ENCODE measurements around the gene TSPEAR. TPM values are rescaled to one million over a fixed set of nuclear protein-coding genes. Genes with fewer than 3 reads are reported as not detected.

Gene TSPEAR
- total RNA-seq, 4 donors from 2014 or later = not detected

DNA sequence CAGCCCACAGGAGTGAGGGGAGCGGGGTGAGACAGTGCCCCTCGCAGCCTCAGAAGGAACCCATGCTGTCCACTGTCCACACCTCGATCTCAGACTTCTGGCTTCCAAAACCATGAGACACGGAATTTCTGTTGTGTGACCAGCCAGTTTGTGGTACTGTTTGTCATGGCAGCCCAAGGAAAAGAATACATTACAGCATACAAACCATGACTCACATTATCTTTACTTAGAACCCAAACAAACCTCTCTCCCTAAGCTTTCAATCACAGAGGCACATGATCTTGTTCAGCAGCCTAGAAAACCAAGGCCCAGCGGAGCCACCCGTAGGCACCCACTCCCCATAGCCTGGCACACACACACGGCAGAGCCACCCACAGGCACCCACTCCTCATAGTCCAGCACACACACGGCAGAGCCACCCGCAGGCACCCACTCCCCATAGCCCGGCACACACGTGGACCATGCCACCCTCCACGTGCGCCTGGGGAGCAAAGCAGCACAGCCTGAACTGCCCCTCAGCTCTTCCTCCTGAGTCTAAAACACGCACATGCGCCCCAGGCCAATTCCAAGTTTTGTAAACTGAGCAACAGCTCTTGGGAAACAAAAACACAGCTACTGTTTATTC is 138.3 kb downstream of the TSPEAR start:
- DNase-seq = no peak
- in situ Hi-C loops (cut with MboI; ENCODE audit: low pct_ligation_motif_present in 1 of 4, low pct_unique_long_range_greater_than_20kb in 1 of 4, low sequenced_read_pairs in 3 of 4) (no loop called here), intact Hi-C loops (cut with DNase I; ENCODE audit: low total_unique reads) (no loop called here)
- peaks cover 4% of the 10 kb centered on the region for H3K27me3 ChIP-seq
- peaks cover 0 to 11% (median 8%) of the 10 kb centered on the region in 4 donors for H3K4me1 ChIP-seq
- no peak for TF ChIP-seq EP300 (IDR thresholded peaks at IDR 0.05; ENCODE audit: low read depth)
- no peak for TF ChIP-seq POLR2AphosphoS5 (IDR thresholded peaks at IDR 0.05)
- TF ChIP-seq, protein P1, sequence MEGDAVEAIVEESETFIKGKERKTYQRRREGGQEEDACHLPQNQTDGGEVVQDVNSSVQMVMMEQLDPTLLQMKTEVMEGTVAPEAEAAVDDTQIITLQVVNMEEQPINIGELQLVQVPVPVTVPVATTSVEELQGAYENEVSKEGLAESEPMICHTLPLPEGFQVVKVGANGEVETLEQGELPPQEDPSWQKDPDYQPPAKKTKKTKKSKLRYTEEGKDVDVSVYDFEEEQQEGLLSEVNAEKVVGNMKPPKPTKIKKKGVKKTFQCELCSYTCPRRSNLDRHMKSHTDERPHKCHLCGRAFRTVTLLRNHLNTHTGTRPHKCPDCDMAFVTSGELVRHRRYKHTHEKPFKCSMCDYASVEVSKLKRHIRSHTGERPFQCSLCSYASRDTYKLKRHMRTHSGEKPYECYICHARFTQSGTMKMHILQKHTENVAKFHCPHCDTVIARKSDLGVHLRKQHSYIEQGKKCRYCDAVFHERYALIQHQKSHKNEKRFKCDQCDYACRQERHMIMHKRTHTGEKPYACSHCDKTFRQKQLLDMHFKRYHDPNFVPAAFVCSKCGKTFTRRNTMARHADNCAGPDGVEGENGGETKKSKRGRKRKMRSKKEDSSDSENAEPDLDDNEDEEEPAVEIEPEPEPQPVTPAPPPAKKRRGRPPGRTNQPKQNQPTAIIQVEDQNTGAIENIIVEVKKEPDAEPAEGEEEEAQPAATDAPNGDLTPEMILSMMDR (IDR thresholded peaks at IDR 0.05) = no peak
- H3K9me3 ChIP-seq = no peaks in the 10 kb centered on the region
- WGBS, 2 donors (ENCODE audit: low coverage in 1 of 2) = 75% methylated on average over 15 of the region's 15 CpGs; no CpG with 5 or more reads in 1 of the 2 donors
- H3K4me3 ChIP-seq = no peak overlapping the region
- H3K27ac ChIP-seq = no peak overlapping the region
- H3K36me3 ChIP-seq = no peaks in the 10 kb centered on the region

DNA sequence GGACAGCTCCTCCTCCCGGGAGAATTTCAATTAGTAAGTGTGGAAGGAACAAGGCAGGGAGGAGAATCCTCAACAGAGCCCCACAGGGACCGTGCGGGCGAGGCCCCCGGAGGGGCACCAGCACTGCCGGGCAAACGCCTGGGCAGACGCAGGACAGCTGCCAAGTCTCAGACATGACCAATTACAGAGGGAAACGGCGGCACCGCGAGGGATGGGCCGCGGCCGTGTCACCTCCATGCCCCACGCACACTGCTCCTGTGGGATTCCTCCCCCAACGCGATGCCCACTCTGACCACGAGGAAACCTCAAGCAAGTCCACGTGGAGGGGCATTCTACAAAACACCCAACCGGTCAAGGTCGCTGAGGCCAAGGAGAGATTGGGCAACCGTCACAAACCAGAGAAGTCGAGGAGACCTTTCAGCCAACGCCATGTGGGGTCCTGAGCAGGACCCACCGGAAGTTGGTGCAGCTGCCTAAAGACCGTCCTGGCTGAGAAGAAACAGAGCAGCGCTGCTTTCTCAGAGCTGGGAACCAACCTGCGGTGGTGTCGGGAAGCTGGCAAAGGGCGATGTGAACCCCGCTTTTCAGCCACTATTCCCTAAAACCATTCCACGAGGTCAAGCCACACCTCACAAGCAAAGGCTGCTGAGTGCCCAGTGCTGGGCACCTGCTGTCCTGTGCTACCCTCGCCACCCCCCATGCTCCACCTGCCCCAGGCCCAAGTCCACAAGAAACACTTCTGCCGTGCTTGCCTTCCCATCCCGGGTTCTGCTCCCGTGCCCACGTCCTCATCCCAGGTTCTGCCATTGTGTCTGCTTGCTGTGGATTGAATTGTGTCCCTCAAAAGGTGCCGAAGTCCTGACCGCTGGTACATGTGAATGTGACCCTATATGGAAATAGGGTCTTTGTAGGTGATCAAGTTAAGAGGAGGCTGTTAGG is 139.3 kb downstream of the TSPEAR start:
- peaks cover 0 to 11% (median 8%) of the 10 kb centered on the region in 4 donors for H3K4me1 ChIP-seq
- no peaks in the 10 kb centered on the region for H3K9me3 ChIP-seq
- no peak overlapping the region for H3K27ac ChIP-seq
- TF ChIP-seq POLR2A (IDR thresholded peaks at IDR 0.05) (no peak), POLR2AphosphoS5 (IDR thresholded peaks at IDR 0.05) (no peak), EP300 (IDR thresholded peaks at IDR 0.05; ENCODE audit: low read depth) (no peak)
- TF ChIP-seq, protein P1 (IDR thresholded peaks at IDR 0.05) = no peak
- in situ Hi-C loops (cut with MboI; ENCODE audit: low pct_ligation_motif_present in 1 of 4, low pct_unique_long_range_greater_than_20kb in 1 of 4, low sequenced_read_pairs in 3 of 4) (no loop called here), intact Hi-C loops (cut with DNase I; ENCODE audit: low total_unique reads) (no loop called here)
- H3K4me3 ChIP-seq = no peak overlapping the region
- peaks cover 4% of the 10 kb centered on the region for H3K27me3 ChIP-seq
- H3K36me3 ChIP-seq = no peaks in the 10 kb centered on the region
- no peak for DNase-seq
- WGBS, 2 donors (ENCODE audit: low coverage in 1 of 2) = 88 to 89% methylated on average over 11 to 40 of the region's 40 CpGs

DNA sequence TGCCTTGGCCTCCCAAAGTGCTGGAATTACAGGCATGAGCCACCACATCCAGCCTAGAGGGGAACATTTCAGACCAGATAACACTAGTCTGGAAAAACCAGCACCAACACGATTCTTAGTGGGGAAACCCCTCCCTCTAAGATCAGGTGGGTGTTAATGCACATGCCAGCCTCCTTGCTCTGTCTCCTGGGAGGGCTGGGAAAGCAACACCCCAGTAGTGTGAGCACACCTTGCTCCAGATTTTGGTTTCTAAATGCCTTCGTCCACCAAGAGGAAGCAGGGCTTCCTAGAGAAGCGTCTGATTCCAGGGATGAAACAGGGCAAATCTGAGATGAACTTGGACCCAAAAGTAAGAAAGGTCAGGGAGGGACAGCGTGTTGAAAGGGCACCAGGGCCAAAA is 140.1 kb downstream of the TSPEAR start:
- Histone ChIP-seq H3K4me3 (no peak overlapping the region), H3K9me3 (no peaks in the 10 kb centered on the region), H3K36me3 (no peaks in the 10 kb centered on the region), H3K27ac (no peak overlapping the region), H3K27me3 (peaks cover 4% of the 10 kb centered on the region), H3K4me1 (peaks cover 0 to 11% (median 8%) of the 10 kb centered on the region in 4 donors)
- TF ChIP-seq, protein P1 (IDR thresholded peaks at IDR 0.05) = no peak
- TF ChIP-seq EP300 (IDR thresholded peaks at IDR 0.05; ENCODE audit: low read depth) (no peak), POLR2AphosphoS5 (IDR thresholded peaks at IDR 0.05) (no peak), POLR2A (IDR thresholded peaks at IDR 0.05) (no peak)
- in situ Hi-C loops (cut with MboI; ENCODE audit: low pct_ligation_motif_present in 1 of 4, low pct_unique_long_range_greater_than_20kb in 1 of 4, low sequenced_read_pairs in 3 of 4) (no loop called here), intact Hi-C loops (cut with DNase I; ENCODE audit: low total_unique reads) (no loop called here)
- DNase-seq = no peak
- 66 to 87% methylated on average over 3 to 4 of the region's 4 CpGs for WGBS, 2 donors (ENCODE audit: low coverage in 1 of 2)

DNA sequence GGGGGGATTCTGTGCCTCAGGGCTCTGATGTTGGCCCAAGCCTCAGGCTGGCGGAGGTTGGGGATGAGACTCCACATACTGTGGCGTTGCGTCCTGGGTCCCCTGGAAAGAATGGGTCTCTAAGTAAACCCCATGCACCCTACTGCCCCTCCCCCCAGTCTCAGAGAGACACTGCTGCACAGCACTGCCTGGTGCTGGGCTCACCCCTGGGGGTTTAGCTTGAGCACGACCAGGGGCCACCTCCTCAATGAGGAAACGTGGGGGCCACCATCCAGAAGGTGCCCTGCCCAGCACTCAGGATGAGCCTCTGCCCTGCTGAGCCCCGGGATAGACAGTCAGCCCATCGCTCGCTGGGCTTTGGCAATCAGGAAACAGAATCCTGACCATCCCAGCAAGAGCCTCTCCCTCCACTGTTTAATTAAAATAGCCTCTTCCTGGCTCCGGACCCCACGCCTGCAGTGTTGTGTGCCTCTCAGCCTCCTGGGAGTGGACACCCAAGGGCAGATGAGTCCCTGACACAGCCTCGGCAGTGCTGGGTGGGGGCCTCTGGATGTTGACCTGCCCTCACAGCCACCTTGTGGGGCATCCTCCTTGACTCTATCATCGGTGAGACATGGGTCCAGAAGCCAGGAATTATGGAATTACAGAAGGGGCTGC is 141.4 kb downstream of the TSPEAR start:
- intact Hi-C loops (cut with DNase I; ENCODE audit: low total_unique reads) = no loop called here
- in situ Hi-C loops (cut with MboI; ENCODE audit: low pct_ligation_motif_present in 1 of 4, low pct_unique_long_range_greater_than_20kb in 1 of 4, low sequenced_read_pairs in 3 of 4) = no loop called here
- no peak for DNase-seq

More for the DNA sequence above, 141.4 kb downstream of the TSPEAR start:
- Histone ChIP-seq H3K4me3 (no peak overlapping the region), H3K36me3 (no peaks in the 10 kb centered on the region), H3K9me3 (no peaks in the 10 kb centered on the region), H3K4me1 (peaks cover 0 to 9% (median 8%) of the 10 kb centered on the region in 4 donors), H3K27ac (no peak overlapping the region), H3K27me3 (peaks cover 4% of the 10 kb centered on the region)
- TF ChIP-seq, protein P1 (IDR thresholded peaks at IDR 0.05) = no peak
- no peak for TF ChIP-seq EP300 (IDR thresholded peaks at IDR 0.05; ENCODE audit: low read depth)
- no peak for TF ChIP-seq POLR2A (IDR thresholded peaks at IDR 0.05)
- no peak for TF ChIP-seq POLR2AphosphoS5 (IDR thresholded peaks at IDR 0.05)
- 78% methylated on average over 9 of the region's 12 CpGs; no CpG with 5 or more reads in 1 of the 2 donors for WGBS, 2 donors (ENCODE audit: low coverage in 1 of 2)
